Upper lobe of left lung (tissue), 4 donors: ENCODE measurements around the gene USP4.

Experiments
- EP300 ChIP-seq, 4 donors: sonication (generic); formaldehyde crosslinking; IDR thresholded peaks; one replicate each; pipeline ENCODE4 v1.5.1; 2017; ENCODE audit warnings: antibody characterized with exemption in 4 of 4, control low read depth in 2 of 4
- POLR2A ChIP-seq, 4 donors: fragments of 450-650 bp; IDR thresholded peaks; one replicate each; pipeline ENCODE4 v1.5.1; 2016 to 2017; ENCODE audit warnings: antibody characterized with exemption in 4 of 4, mild to moderate bottlenecking in 2 of 4
- POLR2AphosphoS5 ChIP-seq, 2 donors: sonication (generic); formaldehyde crosslinking; IDR thresholded peaks; one replicate each; pipeline ENCODE4 v1.5.1; 2017; ENCODE audit warnings: antibody characterized with exemption in 2 of 2
- TF ChIP-seq, protein P1 (sequence below), 6 experiments: fragments of 450-650 bp in 4 of 6; fragments of 200-600 bp in 2 of 6; sonication (generic) in 2 of 6; IDR thresholded peaks; one replicate each; pipeline ENCODE4 v1.5.1; 2016 to 2019; ENCODE audit warnings: antibody characterized with exemption in 6 of 6

DNA sequence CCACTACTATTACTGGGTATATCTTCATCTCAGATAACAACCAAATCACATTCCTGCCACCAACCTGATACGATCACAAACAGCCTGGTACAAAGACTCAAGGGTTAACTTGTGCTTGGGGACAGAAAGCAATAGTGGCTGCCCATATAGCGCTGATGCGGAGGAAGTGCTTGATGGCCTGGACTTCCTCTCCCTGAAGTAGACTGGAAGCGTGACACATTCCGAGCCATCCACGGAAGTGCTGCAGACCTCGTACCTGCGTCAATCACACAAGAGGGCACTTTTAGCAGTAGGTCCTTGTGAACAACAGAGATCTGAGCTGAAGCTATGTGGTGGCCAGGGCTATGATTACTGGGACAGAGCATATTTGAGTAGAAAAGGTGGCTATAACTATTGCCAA is 45.5 kb downstream of the USP4 start:
- TF ChIP-seq, protein P1, sequence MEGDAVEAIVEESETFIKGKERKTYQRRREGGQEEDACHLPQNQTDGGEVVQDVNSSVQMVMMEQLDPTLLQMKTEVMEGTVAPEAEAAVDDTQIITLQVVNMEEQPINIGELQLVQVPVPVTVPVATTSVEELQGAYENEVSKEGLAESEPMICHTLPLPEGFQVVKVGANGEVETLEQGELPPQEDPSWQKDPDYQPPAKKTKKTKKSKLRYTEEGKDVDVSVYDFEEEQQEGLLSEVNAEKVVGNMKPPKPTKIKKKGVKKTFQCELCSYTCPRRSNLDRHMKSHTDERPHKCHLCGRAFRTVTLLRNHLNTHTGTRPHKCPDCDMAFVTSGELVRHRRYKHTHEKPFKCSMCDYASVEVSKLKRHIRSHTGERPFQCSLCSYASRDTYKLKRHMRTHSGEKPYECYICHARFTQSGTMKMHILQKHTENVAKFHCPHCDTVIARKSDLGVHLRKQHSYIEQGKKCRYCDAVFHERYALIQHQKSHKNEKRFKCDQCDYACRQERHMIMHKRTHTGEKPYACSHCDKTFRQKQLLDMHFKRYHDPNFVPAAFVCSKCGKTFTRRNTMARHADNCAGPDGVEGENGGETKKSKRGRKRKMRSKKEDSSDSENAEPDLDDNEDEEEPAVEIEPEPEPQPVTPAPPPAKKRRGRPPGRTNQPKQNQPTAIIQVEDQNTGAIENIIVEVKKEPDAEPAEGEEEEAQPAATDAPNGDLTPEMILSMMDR (IDR thresholded peaks at IDR 0.05), result no peak
- TF ChIP-seq POLR2A (IDR thresholded peaks at IDR 0.05), result no peak
- peak in 1 of 2 donors; percentile 83 for TF ChIP-seq POLR2AphosphoS5 (IDR thresholded peaks at IDR 0.05)
- peak in 1 of 4 donors; percentile 52 for TF ChIP-seq EP300 (IDR thresholded peaks at IDR 0.05)
